Fibroblast of lung (primary cell): ENCODE measurements around the gene SAE1. TPM values are rescaled to one million over a fixed set of nuclear protein-coding genes. Genes with fewer than 3 reads are reported as not detected.

Experiments
- DNase-seq, 2 donors: peaks; one replicate each; pipeline versions ENCODE4 v3.0.0 to v3.0.0-alpha.2; 2010; ENCODE audit warnings: low read depth in 2 of 2
- H2AFZ ChIP-seq: 2 replicates; pipeline ENCODE4 v1.5.1; 2012; ENCODE audit warnings: low read length, control low read depth, inconsistent platforms
- H3K27ac ChIP-seq: 2 replicates; pipeline ENCODE4 v1.5.1; 2011; ENCODE audit warnings: low read length, control low read depth; ENCODE audit not compliant: insufficient read depth
- H3K27me3 ChIP-seq: 2 replicates; pipeline ENCODE4 v1.5.1; 2011; ENCODE audit warnings: mild to moderate bottlenecking, low read length; ENCODE audit not compliant: control insufficient read depth, insufficient read depth
- H3K36me3 ChIP-seq: 2 replicates; pipeline ENCODE4 v1.5.1; 2011; ENCODE audit warnings: low read length; ENCODE audit not compliant: control insufficient read depth, insufficient read depth
- H3K4me1 ChIP-seq: 2 replicates; pipeline ENCODE4 v1.5.1; 2011; ENCODE audit warnings: low read length; ENCODE audit not compliant: control insufficient read depth, insufficient read depth; ENCODE audit errors: extremely low read depth
- H3K4me2 ChIP-seq: 2 replicates; pipeline ENCODE4 v1.5.1; 2011; ENCODE audit warnings: low read length, control low read depth; ENCODE audit not compliant: insufficient read depth; ENCODE audit errors: extremely low read depth
- H3K4me3 ChIP-seq, 4 experiments: fragments of 200-600 bp in 1 of 4; sonication (generic) in 1 of 4; replicated peaks in 1 of 4; 2 replicates each; pipeline ENCODE4 v1.5.1; 2011 to 2016; ENCODE audit warnings: low read length in 4 of 4, low read depth in 3 of 4, mild to moderate bottlenecking in 3 of 4, control low read depth in 2 of 4, inconsistent platforms in 1 of 4, mixed read lengths in 1 of 4; ENCODE audit not compliant: insufficient read depth in 1 of 4; ENCODE audit errors: control extremely low read depth in 1 of 4
- H3K79me2 ChIP-seq: 2 replicates; pipeline ENCODE4 v1.5.1; 2012; ENCODE audit warnings: mild to moderate bottlenecking, low read length, inconsistent platforms; ENCODE audit not compliant: control insufficient read depth, insufficient read depth
- H3K9ac ChIP-seq: 2 replicates; pipeline ENCODE4 v1.5.1; 2011; ENCODE audit warnings: mild to moderate bottlenecking, low read length, control low read depth; ENCODE audit not compliant: insufficient read depth
- H3K9me3 ChIP-seq: 2 replicates; pipeline ENCODE4 v1.5.1; 2012; ENCODE audit warnings: low read depth, low read length; ENCODE audit not compliant: control insufficient read depth, insufficient read depth
- H4K20me1 ChIP-seq: 2 replicates; pipeline ENCODE4 v1.5.1; 2011; ENCODE audit warnings: low read length; ENCODE audit not compliant: control insufficient read depth, insufficient read depth; ENCODE audit errors: extremely low read depth
- EZH2 ChIP-seq: IDR thresholded peaks from 2 replicates; pipeline ENCODE4 v1.5.1; 2012; ENCODE audit warnings: low read length, control low read depth, mild to moderate bottlenecking; ENCODE audit errors: missing control alignments
- polyA plus RNA-seq, 2 donors: library from polyadenylated mRNA; depleted of rRNA in 1 of 2; stranded (reverse) in 1 of 2; unstranded in 1 of 2; fragments of >200 nt; gene quantifications; 2 replicates each; pipeline ENCODE4 v1.2.1, GENCODE V29; 2011 to 2012; ENCODE audit warnings: missing spikeins in 1 of 2
- total RNA-seq: library from RNA; depleted of rRNA; stranded (reverse); fragments of >200 nt; gene quantifications from 2 replicates; pipeline ENCODE4 v1.2.1, GENCODE V29; 2014
- TF ChIP-seq, protein P1 (sequence below), 2 donors: IDR thresholded peaks in 1 of 2; conservative IDR thresholded peaks in 1 of 2; 1 replicate in 1 of 2; 2 replicates in 1 of 2; pipeline ENCODE4 v1.5.1; 2011 to 2012; ENCODE audit warnings: low read length in 2 of 2, control low read depth in 1 of 2, inconsistent platforms in 1 of 2, low read depth in 1 of 2, mild to moderate bottlenecking in 1 of 2

Gene SAE1
- total and polyA plus RNA-seq, 2 donors (not counting 1 experiment from before 2014, with no cell fraction given) = 97.9 to 152 TPM

DNA sequence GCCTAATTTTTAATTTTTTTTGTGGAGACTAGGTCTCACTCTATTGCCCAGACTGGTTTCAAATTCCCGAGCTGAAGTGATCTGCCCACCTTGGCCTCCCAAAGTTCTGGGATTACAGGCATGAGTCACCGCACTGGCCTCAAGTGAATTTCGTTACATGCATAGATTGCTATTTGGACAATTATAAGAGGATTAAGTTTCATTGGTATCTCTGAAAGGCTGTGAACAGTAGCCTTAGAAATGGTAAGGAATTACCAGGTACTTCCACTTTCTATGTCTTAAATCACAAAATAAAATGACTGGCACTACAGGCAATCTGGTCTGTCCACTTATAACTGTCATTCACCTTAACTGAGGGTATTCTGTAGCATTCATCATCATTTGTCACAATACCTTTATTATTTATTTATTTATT is 122.8 kb downstream of the SAE1 start:
- Histone ChIP-seq H3K27me3 (no peaks in the 10 kb centered on the region), H3K9ac (no peak overlapping the region), H3K79me2 (peaks cover 6% of the 10 kb centered on the region), H4K20me1 (no peaks in the 10 kb centered on the region), H3K4me1 (peaks cover 6% of the 10 kb centered on the region), H3K27ac (no peak overlapping the region), H3K9me3 (no peaks in the 10 kb centered on the region), H3K4me2 (no peak overlapping the region), H2AFZ (no peak overlapping the region), H3K4me3 (no peak overlapping the region), H3K36me3 (no peaks in the 10 kb centered on the region)
- TF ChIP-seq EZH2 = no peak
- TF ChIP-seq, protein P1, sequence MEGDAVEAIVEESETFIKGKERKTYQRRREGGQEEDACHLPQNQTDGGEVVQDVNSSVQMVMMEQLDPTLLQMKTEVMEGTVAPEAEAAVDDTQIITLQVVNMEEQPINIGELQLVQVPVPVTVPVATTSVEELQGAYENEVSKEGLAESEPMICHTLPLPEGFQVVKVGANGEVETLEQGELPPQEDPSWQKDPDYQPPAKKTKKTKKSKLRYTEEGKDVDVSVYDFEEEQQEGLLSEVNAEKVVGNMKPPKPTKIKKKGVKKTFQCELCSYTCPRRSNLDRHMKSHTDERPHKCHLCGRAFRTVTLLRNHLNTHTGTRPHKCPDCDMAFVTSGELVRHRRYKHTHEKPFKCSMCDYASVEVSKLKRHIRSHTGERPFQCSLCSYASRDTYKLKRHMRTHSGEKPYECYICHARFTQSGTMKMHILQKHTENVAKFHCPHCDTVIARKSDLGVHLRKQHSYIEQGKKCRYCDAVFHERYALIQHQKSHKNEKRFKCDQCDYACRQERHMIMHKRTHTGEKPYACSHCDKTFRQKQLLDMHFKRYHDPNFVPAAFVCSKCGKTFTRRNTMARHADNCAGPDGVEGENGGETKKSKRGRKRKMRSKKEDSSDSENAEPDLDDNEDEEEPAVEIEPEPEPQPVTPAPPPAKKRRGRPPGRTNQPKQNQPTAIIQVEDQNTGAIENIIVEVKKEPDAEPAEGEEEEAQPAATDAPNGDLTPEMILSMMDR (conservative IDR thresholded peaks at IDR 0.05 in 1 of 2, IDR thresholded peaks at IDR 0.05 in 1 of 2; ENCODE audit: low read depth in 1 of 2, low read length in 2 of 2) = no peak
- peak; percentile 72 to 95 for DNase-seq

DNA sequence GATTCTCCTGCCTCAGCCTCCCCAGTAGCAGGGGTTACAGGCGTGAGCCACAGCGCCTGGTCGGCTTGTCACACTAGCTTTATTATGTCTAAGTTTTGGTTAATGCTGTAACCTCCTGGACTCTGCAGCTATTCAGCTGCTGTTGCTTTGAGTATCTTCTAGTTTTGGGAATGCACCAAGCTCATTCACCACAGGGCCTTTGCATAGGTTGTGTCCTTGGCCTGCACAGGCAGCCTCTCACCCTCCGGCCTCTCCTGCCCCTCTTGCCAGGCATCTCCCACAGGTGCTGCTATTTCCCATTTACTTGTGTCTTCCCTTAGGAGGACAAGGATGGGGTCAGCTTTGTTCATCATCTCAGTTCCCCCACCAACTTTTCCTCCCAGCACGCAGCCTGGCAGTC is 123.3 kb downstream of the SAE1 start:
- Histone ChIP-seq H2AFZ (no peak overlapping the region), H3K4me1 (peaks cover 6% of the 10 kb centered on the region), H3K9me3 (no peaks in the 10 kb centered on the region), H3K4me3 (no peak overlapping the region), H3K36me3 (no peaks in the 10 kb centered on the region), H3K27ac (peak overlapping the region; percentile 29), H3K9ac (no peak overlapping the region), H3K4me2 (no peak overlapping the region), H3K27me3 (no peaks in the 10 kb centered on the region), H3K79me2 (peaks cover 11% of the 10 kb centered on the region), H4K20me1 (no peaks in the 10 kb centered on the region)
- no peak for DNase-seq
- TF ChIP-seq EZH2 = no peak
- TF ChIP-seq, protein P1 (conservative IDR thresholded peaks at IDR 0.05 in 1 of 2, IDR thresholded peaks at IDR 0.05 in 1 of 2; ENCODE audit: low read depth in 1 of 2, low read length in 2 of 2) = no peak

DNA sequence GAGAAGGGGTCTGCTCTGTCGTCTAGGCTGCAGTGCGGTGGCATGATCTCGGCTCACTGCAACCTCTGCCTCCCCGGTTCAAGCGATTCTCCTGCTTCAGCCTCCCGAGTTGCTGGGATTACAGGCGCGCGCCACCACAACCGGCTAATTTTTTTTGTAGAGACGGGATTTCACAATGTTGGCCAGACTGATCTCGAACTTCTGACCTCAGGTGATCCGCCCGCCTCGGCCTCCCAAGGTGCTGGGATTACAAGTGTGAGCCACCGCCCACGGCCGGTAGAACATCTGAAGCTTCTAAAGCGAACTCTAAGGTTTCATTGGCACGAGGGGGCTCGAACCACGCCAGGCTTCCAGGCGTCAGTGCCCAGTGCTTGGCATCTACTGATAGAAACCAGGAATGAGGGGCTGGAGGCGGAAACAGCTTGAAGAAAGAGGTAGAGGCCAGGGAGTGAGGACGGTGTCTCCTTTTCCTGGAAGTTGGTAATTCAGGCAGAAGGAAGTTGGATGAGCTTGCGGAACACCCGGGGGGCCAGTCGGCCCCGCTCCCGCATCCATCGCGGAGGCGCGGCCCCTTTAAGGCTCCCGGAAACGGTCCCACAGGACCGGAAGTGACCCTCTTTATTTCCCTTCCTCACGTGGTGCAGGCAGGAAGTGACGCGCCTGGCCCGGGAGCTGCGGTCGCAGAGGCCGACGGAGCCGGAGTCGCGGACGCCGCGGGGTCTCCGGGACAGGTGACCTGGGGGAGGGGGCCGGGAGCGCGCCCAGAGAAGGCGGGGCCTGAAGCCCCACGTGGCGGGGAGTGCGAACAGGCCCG is 125.5 kb downstream of the SAE1 start, which contains the start of gene CCDC9:
Gene CCDC9 (plus strand): TSS at position 647 of the 814 bp plus-strand sequence. CDS start 1,876 bp downstream, outside the sequence.
- TF ChIP-seq EZH2 = no peak
- TF ChIP-seq, protein P1 (conservative IDR thresholded peaks at IDR 0.05 in 1 of 2, IDR thresholded peaks at IDR 0.05 in 1 of 2; ENCODE audit: low read depth in 1 of 2, low read length in 2 of 2) = no peak
- Histone ChIP-seq H3K9ac (peak within 1 kb of the TSS; percentile 80), H3K4me3 (peak within 1 kb of the TSS; percentile 74 to 85 (median 81)), H3K9me3 (no peaks in the 10 kb centered on the region), H3K36me3 (peaks cover 13% of the 10 kb centered on the region), H3K4me2 (peak within 1 kb of the TSS; percentile 93), H3K27me3 (no peaks in the 10 kb centered on the region), H3K27ac (peak within 1 kb of the TSS; percentile 99), H2AFZ (peak within 1 kb of the TSS; percentile 90), H3K79me2 (peaks cover 19% of the 10 kb centered on the region), H3K4me1 (peaks cover 9% of the 10 kb centered on the region), H4K20me1 (no peaks in the 10 kb centered on the region)
- DNase-seq = peak; percentile 94 to 97
